MM.1S (cell line): ENCODE results near the gene FAM181A.

Experiments
- EZH2 ChIP-seq: fragments of 300-600 bp; sonication (generic); optimal IDR thresholded peaks from 2 replicates; pipeline ENCODE3; 2017; ENCODE audit warnings: low read depth, mild to moderate bottlenecking, antibody characterized with exemption, low read length, mixed read lengths
- EZH2phosphoT487 ChIP-seq: fragments of 300-600 bp; sonication (generic); IDR thresholded peaks from 2 replicates; pipeline ENCODE4 v1.6.1; 2018; ENCODE audit warnings: antibody characterized with exemption, low read length
- TF ChIP-seq, protein P1 (sequence below): fragments of 300-600 bp; sonication (generic); IDR thresholded peaks from 2 replicates; pipeline ENCODE4 v1.5.1; 2016; ENCODE audit warnings: antibody characterized with exemption, low read length, mixed read lengths

DNA sequence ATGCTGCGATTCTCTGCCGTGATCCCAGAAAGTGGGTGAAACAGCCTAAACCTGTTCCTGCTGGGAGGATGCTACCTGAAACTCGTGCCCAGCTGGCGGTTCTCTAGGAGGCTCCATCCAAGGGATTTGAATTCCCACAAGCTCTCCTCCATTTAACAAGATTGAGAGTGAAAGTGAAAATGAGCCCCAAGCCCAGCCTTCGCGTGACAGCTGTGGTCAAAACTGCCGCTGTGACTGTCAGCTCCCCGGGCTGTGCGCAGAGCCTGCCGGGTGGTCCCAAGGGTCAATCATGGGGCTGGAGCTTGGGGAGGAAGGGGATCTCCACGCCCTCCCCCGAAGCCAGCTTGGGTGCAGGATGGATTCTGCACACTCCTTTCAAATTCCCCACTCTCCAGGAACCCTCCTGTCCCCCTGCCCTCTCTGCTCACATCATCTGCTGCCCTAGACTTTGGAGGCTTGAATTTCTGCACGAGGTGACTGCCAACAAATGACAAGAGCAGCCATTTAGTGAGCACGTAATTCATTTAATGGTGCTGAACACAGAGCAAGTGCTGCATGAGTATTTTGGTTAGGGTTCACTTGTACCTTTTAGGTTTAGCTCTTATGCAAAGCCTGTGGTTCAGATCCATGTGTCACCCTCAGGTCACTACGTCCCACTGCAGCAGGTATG is 44.0 kb downstream of the FAM181A start:
- TF ChIP-seq, protein P1, sequence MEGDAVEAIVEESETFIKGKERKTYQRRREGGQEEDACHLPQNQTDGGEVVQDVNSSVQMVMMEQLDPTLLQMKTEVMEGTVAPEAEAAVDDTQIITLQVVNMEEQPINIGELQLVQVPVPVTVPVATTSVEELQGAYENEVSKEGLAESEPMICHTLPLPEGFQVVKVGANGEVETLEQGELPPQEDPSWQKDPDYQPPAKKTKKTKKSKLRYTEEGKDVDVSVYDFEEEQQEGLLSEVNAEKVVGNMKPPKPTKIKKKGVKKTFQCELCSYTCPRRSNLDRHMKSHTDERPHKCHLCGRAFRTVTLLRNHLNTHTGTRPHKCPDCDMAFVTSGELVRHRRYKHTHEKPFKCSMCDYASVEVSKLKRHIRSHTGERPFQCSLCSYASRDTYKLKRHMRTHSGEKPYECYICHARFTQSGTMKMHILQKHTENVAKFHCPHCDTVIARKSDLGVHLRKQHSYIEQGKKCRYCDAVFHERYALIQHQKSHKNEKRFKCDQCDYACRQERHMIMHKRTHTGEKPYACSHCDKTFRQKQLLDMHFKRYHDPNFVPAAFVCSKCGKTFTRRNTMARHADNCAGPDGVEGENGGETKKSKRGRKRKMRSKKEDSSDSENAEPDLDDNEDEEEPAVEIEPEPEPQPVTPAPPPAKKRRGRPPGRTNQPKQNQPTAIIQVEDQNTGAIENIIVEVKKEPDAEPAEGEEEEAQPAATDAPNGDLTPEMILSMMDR: no peak
- no peak for TF ChIP-seq EZH2phosphoT487
- TF ChIP-seq EZH2: no peak
